ENCODE measurements around the gene ARHGAP22.
A peak's percentile ranks its signal among the peaks of the same experiment; 100 is the strongest.

ARHGAP22 gene

DNA sequence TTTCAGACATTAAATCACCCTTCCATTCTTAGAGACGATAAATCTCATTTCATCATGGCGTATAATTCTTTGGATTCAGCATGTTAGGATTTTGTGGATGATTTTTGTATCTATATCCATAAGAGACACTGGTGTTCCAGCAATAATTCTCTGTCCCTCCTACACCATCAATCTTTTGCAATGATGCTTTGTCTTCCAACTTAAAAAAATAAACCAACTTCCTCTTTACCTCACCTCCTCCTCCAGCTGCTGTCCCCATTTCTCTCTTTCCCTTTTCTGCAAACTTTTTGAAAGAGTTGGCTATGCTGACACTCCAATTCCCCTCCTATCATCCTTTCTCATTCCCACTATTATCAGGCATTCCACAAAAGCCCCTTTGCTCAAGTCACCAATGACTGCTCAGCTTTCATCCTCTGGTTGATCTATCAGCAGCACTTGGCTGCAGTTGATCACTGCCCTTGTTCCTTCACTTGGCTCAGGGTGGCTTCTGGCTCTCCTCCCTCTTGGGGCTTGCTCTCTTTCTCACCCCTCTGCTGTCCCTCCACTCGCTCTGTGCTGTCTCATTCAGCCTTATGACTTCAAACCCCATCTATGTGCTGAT, 130.0 kb downstream of the ARHGAP22 start:
- DNase-seq = no peak

DNA sequence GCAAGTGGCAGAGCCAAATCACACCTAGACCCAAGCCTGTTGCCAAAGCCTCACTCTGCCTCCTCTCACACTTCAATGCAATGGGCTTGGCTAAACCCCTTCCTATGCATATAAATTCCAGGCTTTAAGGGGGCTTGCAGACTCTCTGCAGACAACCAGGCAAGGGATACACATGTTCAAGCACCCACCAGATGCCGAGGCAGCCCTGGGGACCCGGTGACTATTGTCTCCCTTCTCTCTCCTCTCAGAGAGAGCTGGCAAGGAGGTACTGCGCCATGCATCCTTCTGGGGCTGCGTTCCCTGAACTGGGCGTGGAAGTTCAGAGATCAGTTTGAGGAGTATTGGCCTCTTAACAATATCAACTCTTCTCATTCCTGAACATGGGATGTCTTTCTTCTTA, 131.2 kb downstream of the ARHGAP22 start:
- no peak for DNase-seq

DNA sequence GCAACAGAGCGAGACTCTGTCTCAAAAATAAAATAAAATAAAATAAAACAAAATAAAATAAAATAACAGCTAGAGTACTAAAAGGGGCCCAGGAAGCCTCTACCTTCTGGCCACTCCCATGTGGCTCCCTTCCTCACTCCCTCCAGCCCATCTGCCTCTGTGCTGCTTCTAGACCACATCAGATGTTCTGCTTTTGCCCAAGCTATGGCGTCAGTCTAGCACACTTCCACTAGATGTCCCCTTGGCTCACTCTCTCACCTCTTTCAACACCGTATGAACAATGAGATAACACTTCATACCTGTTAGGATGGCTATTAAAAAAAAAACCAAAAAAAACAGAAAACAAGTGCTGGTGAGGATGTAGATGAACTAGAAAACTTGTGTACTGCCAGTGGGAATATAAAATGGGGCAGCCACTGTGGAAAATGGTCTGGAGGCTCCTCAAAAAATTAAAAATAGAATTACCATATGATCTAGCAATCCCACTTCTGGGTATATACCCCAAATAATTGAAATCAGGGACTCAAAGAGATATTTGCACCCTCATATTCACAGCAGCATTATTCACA, 132.3 kb downstream of the ARHGAP22 start:
- DNase-seq = no peak

DNA sequence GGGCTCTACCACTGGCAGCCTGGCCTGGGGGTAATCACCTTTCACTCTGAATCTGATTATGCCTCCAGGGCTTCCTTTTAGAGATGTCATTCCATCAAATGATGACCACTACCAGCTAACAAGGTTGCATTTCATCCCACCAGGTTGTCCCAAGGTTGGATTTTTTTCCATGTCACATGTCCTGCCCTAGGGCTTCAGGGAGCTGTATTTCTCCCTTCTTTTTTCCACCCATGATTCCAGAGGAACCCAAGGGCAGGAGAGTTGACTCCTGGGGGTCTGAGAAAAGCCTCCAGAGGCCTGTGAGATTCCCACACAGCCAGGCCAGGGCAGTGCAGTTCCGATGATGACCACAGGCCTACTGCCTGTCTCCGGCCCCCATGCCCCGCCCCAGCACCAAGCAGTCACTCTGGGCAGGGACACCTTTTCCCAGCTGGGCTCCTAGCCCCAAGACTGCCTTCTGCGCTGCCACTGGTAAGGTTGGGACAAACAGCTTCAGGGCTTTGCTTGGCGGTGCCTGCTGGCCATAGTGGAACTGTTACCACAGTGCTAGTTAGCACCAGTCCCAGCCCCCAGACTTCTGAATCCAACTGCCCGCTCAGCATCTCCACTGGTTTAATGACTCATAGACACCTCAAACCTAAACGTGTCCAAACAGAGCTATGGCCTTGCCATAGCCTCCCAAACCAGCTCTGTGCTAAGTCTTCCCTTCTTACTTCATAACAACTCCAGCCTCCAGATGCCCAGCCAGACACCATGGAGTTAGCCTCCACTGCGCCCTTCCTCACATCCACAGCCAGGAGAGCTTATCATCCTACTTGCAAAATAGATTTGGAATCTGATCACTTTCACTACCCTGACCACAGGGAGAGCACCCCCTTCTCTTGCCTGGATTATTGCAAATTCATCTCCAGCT, 133.7 kb downstream of the ARHGAP22 start:
- no peak for DNase-seq

DNA sequence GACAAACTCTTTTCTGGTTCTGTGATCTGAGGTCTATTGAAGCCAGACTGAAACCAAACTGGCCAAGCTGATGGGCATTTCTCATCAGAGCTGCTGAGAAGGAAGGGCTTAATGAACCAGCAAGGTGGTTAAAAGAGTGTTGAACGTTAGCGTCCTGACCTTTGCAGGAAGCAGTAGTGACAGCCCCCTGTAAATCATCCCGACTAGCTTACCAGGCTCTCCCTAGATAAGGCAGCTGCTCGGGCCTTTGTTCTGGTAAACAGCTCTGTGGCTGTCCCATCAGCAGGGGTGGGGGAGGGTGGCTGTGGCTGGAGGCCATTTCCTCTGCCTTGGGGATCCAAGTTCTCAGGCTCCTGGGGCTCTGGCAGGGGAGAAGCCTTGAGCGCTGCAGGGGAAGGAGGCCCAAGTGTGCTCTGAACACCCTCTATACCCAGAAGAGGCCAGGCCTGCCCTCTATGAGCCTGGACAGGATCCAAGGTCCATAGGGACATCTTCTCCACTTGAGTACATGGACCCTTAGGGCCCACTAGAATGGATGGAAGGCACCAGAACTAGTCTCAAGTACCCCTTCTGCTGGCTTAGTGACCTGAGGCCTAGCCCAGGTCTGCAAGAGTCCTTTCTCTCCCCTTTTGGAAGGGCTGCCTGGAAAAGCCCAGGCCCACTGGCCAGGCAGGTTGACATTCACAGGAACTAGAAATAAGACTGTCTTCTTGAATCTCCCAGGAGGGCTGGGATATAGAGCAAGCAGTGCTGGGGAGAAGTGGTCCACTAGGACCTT, 134.6 kb downstream of the ARHGAP22 start:
- DNase-seq = peak; percentile 79

DNA sequence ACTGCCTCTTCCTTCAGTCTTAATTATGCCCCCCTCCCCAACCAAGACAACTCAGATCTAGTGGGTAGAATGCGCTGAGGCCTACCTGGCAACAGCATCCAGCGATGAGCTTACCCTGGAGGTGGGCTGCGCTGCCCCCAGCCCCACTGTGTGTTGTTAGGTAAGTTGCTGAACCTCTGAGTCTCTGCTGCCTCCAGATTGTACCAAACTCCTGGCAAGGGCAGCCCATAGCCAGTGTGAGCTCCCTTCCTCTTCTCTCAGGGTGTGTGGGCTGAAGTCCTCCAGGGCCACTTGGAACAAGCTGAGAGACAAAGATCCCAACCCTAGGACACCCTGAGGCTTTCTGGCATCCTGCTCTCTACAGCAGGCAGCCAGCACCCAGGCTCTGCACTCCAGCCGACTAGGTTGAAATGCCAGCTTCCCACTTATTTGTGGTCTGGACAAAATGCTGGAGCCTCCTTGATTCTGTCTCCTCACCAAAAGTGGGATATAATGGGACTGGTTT, 135.3 kb downstream of the ARHGAP22 start:
- DNase-seq = no peak

DNA sequence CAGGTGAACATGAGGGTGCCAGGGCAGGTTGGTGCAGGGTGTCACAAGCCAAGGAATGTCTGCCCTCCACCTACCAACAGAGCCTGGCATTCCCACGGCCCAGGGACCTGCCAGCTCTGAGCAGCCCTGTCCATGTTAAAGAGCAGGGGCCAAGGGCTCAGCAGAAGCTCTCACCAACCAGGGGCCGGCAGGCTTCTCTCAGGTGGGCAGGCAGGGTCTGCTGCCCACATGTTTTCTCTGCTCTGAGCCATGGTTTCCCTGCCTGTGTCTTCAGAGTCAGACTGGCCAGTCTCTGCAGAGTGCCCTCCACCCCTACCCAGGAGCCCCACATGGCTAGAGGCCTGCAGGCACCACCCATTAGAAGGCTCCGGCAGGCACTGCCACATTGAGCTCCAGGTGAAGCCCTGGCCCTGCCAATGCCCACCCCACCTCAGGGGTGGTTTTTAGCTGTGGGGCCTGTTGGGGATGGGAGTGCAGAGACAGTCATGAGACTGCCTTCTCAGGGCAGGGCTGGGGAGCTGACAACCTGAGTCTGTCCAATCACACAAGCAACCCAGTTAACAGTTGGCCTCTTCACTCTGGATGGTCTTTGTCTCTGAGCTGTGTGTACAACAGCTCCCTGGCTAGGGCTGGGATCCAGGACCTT, 135.9 kb downstream of the ARHGAP22 start:
- DNase-seq = no peak

DNA sequence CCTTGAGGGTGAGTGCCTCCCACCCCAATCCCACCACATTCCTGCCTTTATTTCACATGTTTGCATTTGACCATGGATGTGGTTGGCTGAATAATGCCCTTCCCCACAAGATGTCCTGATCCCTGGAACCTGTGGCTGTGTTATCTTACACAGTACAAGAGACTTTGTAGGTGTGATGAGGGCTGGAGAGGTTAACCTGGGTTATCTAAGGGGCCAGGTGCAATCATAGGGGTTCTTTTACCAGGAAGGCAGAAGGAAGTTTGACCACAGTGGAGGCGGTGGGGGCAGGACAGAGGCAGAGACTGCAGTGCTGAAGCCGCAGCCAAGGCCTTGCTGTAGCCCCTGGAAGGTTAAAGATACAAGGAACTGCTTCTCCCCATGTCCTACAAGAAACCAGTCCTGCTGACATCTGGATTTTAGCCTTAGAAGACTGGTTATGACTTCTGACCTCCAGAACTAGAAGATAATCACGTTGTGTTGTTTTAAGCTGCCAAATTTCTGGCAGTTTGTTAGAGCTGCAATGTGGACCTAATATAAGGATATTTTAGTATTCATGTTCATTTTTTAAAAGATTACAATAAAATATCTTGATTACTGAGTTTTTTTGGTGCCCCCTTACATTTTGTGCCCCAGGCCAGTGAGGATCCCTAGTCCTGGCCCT, 136.6 kb downstream of the ARHGAP22 start:
- DNase-seq = peak; percentile 37

DNA sequence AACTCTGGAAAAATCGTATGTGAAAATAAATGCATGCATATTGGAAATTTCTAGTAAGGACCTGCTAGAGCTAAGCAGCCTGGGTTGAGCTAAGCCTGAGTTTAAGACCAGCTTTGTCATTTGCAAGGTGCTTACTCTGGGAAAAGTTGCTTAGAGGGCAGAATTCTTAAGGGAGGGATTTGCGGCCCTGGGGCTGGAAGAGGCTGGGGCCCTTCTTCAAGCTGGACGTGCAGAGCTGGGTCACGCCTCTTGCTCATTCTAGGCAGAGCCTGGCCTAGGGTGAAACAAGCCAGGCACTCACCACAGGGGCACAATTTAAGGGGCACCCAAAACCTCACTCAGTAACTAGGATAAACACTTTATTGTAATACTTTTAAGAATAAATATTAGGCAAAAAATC, 137.2 kb downstream of the ARHGAP22 start:
- DNase-seq = no peak

DNA sequence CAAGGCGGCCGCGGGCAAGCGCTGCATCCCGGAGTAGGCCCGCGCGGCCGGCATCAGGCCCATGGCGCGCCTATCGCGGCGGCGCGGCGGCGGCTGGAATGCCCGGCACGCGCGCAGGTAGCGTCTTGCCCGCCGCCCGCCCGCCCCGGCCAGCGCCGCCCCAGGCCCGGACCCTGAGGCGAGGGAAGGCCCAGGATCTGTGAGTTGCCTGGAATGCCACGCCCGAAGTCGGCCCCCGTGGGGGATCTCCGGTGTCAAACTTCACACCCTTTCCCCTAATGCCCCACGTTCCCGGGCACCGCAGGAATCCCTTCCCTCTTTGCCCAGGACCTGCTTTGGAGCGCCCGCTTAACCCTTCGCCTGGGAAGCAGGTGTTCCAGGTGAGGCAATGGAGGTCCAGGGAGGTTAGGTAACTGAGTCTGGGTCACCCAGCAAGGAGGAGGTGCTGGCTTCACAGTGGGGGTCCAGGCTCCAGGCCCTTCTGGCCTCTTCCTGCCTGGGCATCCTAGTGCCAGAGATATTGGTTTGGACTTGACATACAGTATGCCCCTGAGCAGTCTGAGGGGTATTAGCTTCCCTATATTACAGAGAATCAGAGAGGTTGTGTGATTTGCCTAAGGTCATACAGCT, 138.1 kb downstream of the ARHGAP22 start:
- DNase-seq = no peak

DNA sequence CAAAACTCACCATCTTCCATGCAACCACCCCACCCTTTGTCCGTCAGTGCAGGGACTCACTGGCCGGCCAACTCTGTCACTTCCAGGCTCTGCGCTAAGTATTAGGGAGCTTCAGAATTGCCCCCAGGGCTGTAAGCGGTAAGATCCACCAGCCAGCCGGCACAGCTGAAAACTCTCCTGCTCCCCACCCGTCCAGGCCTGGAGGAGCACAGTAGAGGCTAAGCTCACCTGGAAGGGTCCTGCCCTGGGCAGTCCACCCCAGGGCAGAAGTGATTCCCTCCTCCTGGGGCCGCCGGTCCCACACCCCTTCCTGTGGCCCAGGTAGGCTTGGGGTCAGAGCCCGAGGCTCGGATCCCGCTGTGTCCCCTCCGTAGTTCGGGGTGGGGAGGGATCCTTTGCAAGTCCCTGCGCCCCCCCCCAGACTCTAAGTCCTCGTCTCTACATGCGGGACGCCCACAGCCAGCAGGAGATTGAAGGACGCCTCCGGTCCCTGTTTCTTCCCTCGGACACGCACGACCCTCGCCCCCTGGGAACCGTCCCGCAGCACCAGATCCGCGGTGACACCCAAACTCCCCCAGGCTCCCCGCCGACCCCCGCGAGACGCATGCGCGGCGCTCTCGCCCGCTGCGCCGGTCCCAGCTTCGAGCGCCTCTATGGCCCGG, 138.9 kb downstream of the ARHGAP22 start:
- DNase-seq = no peak

DNA sequence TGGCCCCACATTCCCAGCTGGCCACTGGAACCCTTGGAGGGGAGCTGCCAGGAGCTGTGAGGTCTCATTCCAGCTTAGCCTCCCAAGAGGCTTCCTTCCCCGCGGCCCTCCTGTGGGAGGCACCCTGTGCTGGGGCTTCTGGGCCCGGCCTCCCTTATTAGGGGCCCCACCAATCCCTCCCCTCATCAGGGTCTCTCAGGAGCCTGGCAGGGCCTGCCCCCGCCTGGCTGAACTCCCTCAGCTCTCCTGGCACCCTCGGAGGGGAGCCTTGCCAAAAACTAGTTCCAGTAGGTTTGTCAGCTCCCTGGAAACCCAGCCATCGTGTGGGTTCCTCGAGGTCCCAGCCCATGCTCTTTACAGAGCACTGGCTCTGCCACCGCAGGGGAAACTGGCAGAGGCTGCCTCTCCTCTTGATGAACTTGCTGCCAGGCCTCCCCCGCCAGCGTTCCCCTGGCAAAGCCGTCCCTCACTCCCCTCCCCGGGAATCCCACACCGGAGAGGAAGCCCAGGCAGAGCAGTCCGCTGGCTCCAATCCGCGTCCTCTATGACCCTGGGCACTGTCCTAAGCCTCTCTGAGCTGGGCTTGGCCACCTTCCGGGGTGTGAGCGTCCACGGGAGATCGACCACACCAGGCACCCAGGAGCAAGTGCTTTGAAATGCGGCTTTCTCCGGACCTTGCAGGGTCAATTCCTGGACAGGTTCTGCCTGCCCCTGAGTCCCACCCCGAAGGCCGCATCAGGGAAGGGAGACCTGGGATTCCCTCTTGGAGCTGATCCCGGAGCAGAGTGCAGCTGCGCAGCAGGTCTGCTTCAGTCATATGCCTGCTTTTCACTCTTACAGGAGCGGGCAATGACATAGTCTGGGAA, 139.8 kb downstream of the ARHGAP22 start:
- DNase-seq = no peak

DNA sequence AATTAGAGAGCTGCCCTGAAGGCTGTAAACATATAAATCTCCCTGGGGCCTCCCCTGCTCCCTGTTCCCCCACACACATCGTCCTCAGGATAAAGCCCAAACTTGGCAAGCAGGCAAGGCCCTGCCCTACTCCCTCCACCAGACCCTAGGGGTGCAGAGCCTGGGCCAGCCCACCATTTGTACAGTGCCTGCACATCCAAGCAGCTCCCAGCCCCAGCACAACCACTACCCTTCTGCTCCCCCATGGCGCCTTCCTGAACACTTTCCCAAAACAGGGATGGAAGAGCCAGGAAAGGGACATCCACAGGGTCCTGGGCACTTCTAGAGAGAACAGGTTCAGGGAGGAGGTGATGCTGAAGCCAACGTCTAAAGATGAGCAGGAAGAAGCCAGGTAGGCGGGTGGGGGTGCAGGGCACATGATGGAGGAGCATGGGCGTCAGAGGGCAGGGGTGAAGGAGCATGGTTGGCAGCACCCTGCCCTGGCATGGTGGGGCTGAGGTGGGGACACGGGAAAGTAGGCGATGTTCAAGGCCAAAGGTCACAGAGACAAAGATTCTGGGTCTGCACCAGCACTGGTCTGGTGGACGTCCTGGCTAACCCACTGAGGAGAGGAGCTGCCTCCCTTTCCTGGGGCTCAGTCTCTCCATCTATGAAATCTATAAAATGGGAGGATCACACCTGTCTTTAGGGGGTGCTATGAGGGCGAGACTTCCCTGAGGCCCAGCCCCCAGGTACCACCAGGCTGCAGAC, 140.6 kb downstream of the ARHGAP22 start:
- DNase-seq = no peak

DNA sequence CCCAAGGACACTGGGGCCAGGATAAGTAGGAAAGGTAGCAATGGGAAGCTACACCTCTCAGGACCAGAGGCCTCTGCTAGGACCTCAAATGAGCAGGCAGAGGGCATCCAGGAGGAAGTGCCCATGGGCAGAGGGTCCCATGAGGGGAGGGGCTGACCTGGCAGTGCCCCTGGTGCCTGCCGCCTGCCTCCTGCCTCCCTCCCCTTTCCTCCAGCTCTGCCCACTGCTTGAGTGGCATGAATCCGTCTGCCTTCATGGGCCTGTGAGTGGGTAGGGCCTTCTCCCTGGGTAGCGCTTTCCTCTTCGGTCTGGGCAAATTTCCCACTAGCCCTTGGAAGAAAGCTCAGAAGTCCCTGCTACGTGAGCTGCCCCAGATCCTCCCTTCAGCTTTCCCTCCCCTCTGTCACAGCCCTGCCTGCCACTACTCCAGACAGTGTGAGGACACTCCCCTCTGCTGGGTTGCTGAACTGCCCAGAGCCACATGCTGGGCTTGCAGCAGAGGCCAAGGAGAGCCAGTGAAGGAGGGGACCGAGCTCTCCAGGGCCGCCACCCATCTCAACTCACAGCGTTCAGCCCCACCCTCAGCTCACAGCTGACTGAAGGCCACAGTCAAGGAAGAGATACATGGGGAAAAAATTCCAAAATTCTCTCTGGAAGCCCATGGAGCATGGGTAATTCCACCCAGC, 141.4 kb downstream of the ARHGAP22 start:
- DNase-seq = no peak

DNA sequence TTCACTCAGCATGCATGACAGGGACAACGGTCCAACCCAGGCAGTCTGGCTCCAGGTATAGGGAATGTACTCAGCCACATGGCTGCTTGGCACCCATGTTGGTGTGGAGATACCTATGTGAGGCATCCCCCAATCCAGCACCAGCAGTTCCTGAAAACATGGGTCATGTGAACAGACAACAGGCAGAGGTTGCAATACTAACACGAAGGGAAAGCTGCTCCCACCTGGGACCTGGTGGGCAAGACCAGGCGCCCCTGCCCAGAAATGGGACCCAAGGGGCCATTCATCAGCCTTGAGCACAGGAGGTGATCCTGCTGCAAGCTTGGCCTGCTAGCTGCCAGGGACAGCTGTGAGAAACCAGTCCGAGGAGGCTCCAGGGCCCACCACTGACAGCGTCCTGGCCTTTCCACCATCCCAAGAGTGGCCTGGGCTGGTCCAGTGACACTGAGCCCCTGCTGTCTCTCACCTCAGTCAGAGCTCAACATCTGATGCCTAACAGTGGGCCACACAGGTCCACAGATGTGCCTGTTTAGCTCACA, 142.3 kb downstream of the ARHGAP22 start:
- DNase-seq = no peak

DNA sequence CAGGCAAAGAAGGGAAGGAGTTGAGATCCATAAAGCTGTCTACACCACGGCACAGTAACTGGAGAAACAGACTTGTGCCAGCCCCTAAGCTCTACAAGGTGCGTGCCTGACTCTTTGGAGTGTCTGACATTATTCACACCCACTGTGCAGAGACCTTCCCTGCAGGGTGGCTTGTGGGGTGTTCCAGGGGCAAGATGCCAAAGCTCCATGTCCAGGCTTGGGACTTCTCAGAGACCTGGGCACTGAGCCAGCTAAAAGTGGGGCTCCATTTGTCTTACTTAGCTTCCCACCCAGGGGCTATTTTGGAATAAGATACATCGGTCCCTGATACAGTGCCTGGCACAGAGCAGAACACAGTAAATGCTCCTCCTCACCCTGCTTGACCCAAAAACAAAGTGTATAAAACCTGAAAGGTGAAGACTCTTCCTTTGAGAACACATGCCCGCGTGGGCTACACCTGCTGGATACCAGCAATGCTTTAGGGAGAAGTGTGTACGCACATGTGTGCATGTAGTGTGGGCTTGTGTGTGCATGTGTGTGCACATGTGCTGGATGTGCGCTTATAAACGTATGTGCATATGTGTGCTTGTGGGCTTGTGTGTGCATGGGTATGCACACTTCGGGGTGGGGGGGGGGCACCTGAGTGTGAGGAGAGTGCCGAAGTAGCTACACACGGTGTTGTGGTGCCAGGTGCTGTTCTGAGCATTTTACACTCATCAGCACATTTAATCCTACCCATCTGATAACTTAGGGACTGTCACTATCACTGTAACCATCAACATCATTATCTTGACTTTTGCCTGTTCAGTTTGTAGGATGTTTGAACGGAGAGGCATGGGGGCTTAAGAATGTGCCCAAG, 143.0 kb downstream of the ARHGAP22 start:
- DNase-seq = no peak

DNA sequence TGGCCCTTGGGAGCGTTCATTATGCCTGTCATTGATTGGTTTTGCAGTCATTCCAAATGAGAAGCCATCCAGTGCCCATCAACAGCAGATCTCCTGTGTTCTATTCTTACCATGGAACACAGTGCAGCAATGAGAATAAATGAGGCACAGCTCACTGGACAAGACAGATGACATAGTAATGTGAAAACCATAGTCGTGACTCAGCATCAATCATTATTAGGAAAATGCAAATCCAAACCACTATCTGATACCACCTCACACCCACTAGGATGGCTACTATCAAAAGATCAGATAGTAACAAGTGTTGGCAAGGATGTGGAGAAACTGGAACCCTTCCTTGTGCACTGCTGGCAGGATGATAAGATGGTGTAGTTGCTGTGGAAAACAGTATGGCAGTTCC, 144.7 kb downstream of the ARHGAP22 start:
- DNase-seq = no peak

Measured in KG1 (cell line).